PC-3 (cell line): ENCODE results near the gene CPO.

Source experiments
- CTCF ChIP-seq: fragments of 300-600 bp; sonication (generic); conservative IDR thresholded peaks from 2 replicates; pipeline ENCODE4 v1.5.1; 2017; ENCODE audit warnings: antibody characterized with exemption, low read depth, mild to moderate bottlenecking, low read length
- EZH2 ChIP-seq: fragments of 300-600 bp; sonication (generic); IDR thresholded peaks from one replicate; pipeline ENCODE4 v1.6.1; 2017; ENCODE audit warnings: antibody characterized with exemption, mild to moderate bottlenecking, low read length; ENCODE audit not compliant: unreplicated experiment

GRCh38 chr2:206980413-206980812 is 41.1 kb downstream of the CPO start:
- no peak for TF ChIP-seq CTCF
- TF ChIP-seq EZH2: no peak
